T-helper 17 cell (primary cell): Measurements from ENCODE around the gene MVB12A. TPM values are rescaled to one million over a fixed set of nuclear protein-coding genes. Genes with fewer than 3 reads are reported as not detected.
A peak's percentile ranks its signal among the peaks of the same experiment; 100 is the strongest.

Source experiments
- ATAC-seq: fragments of 150-1000 bp; cut with Tn5 transposase; 2 replicates; pipeline ENCODE4 v1.10.0; 2021; ENCODE audit warnings: mild to moderate bottlenecking, moderate library complexity
- DNase-seq, 3 donors: peaks; one replicate each; pipeline versions ENCODE4 v3.0.0 to v3.0.0-alpha.2; 2020 to 2021
- H3K9me3 ChIP-seq: one replicate; pipeline ENCODE4 v1.7.0; 2013; ENCODE audit warnings: low read length, mild to moderate bottlenecking; ENCODE audit not compliant: control insufficient read depth, poor library complexity, severe bottlenecking
- H3K27ac Mint-ChIP-seq: one replicate; pipeline ENCODE4 v1.8.0; 2022; ENCODE audit warnings: mild to moderate bottlenecking, moderate library complexity, mixed read lengths
- H3K27me3 Mint-ChIP-seq: one replicate; pipeline ENCODE4 v1.8.0; 2022; ENCODE audit warnings: mixed read lengths
- H3K36me3 Mint-ChIP-seq: one replicate; pipeline ENCODE4 v1.8.0; 2022; ENCODE audit warnings: low read depth, mixed read lengths
- H3K4me1 Mint-ChIP-seq: one replicate; pipeline ENCODE4 v1.8.0; 2022; ENCODE audit warnings: mild to moderate bottlenecking, mixed read lengths
- H3K4me3 Mint-ChIP-seq: one replicate; pipeline ENCODE4 v1.8.0; 2022; ENCODE audit warnings: mild to moderate bottlenecking, moderate library complexity, mixed read lengths
- total RNA-seq, 4 donors: library from RNA in 2 of 4; stranded (reverse) in 2 of 4; gene quantifications; one replicate each; pipeline ENCODE4 v1.2.3 and lab custom pipeline; 2022 to 2026

Gene MVB12A
- total RNA-seq, 2 donors from 2014 or later: 17.9 to 20.3 TPM

GRCh38 chr19:17441241-17442021 lies 21.6 kb downstream of the MVB12A start:
- no peak for DNase-seq

GRCh38 chr19:17445526-17446165 lies 25.8 kb downstream of the MVB12A start:
- Mint-ChIP-seq H3K27me3 (peaks cover 7% of the 10 kb centered on the region), H3K4me1 (peaks cover 7% of the 10 kb centered on the region), H3K4me3 (no peak overlapping the region), H3K36me3 (no peaks in the 10 kb centered on the region), H3K27ac (no peak overlapping the region)
- DNase-seq: no peak
- H3K9me3 ChIP-seq: no peaks in the 10 kb centered on the region
- no peak for ATAC-seq

More at GRCh38 chr19:17441241-17442021, 21.6 kb downstream of the MVB12A start:
- H3K36me3 Mint-ChIP-seq: no peaks in the 10 kb centered on the region
- no peaks in the 10 kb centered on the region for H3K27me3 Mint-ChIP-seq
- no peak for ATAC-seq
- H3K4me1 Mint-ChIP-seq: no peaks in the 10 kb centered on the region
- H3K4me3 Mint-ChIP-seq: no peak overlapping the region
- no peaks in the 10 kb centered on the region for H3K9me3 ChIP-seq
- no peak overlapping the region for H3K27ac Mint-ChIP-seq

GRCh38 chr19:17447704-17448130 lies 27.9 kb downstream of the MVB12A start:
- no peaks in the 10 kb centered on the region for H3K36me3 Mint-ChIP-seq
- peaks cover 7% of the 10 kb centered on the region for H3K4me1 Mint-ChIP-seq
- H3K9me3 ChIP-seq: no peaks in the 10 kb centered on the region
- DNase-seq (no peak), ATAC-seq (no peak)
- H3K27me3 Mint-ChIP-seq: peaks cover 7% of the 10 kb centered on the region
- no peak overlapping the region for H3K27ac Mint-ChIP-seq
- H3K4me3 Mint-ChIP-seq: peak overlapping the region; percentile 72

GRCh38 chr19:17448131-17448967 lies 28.5 kb downstream of the MVB12A start, which contains the start of gene TMEM221:
Gene TMEM221, minus strand, starts transcription at chr19:17448668. Its CDS starts 206 bp downstream, at chr19:17448462.
- DNase-seq (peak; percentile 45 to 49 (median 45)), ATAC-seq (peak; percentile 88)
- H3K36me3 Mint-ChIP-seq: no peaks in the 10 kb centered on the region
- H3K4me1 Mint-ChIP-seq: peaks cover 8% of the 10 kb centered on the region
- H3K27ac Mint-ChIP-seq: no peak within 1 kb of the TSS
- H3K9me3 ChIP-seq: no peaks in the 10 kb centered on the region
- peak within 1 kb of the TSS; percentile 72 for H3K4me3 Mint-ChIP-seq
- peaks cover 9% of the 10 kb centered on the region for H3K27me3 Mint-ChIP-seq

GRCh38 chr19:17450264-17451075 lies 30.6 kb downstream of the MVB12A start:
- H3K4me1 Mint-ChIP-seq: peaks cover 10% of the 10 kb centered on the region
- H3K36me3 Mint-ChIP-seq: no peaks in the 10 kb centered on the region
- H3K27me3 Mint-ChIP-seq: peaks cover 19% of the 10 kb centered on the region
- H3K4me3 Mint-ChIP-seq: no peak overlapping the region
- no peak overlapping the region for H3K27ac Mint-ChIP-seq
- DNase-seq (no peak), ATAC-seq (no peak)
- no peaks in the 10 kb centered on the region for H3K9me3 ChIP-seq

GRCh38 chr19:17451820-17452219 lies 32.0 kb downstream of the MVB12A start:
- H3K4me1 Mint-ChIP-seq: peaks cover 10% of the 10 kb centered on the region
- no peaks in the 10 kb centered on the region for H3K9me3 ChIP-seq
- no peak overlapping the region for H3K27ac Mint-ChIP-seq
- H3K36me3 Mint-ChIP-seq: no peaks in the 10 kb centered on the region
- DNase-seq (no peak), ATAC-seq (no peak)
- H3K27me3 Mint-ChIP-seq: peaks cover 25% of the 10 kb centered on the region
- no peak overlapping the region for H3K4me3 Mint-ChIP-seq

- DNase-seq (no peak), ATAC-seq (no peak)
- no peaks in the 10 kb centered on the region for H3K9me3 ChIP-seq
- H3K4me1 Mint-ChIP-seq: peaks cover 8% of the 10 kb centered on the region
- no peak overlapping the region for H3K4me3 Mint-ChIP-seq
- no peaks in the 10 kb centered on the region for H3K36me3 Mint-ChIP-seq
- H3K27me3 Mint-ChIP-seq: peaks cover 41% of the 10 kb centered on the region
- no peak overlapping the region for H3K27ac Mint-ChIP-seq
Observed at GRCh38 chr19:17454576-17455071, 34.8 kb downstream of the MVB12A start.

GRCh38 chr19:17455308-17456123 lies 35.7 kb downstream of the MVB12A start:
- H3K27me3 Mint-ChIP-seq: peaks cover 34% of the 10 kb centered on the region
- H3K4me1 Mint-ChIP-seq: peaks cover 4% of the 10 kb centered on the region
- DNase-seq (no peak), ATAC-seq (no peak)
- H3K4me3 Mint-ChIP-seq: no peak overlapping the region
- H3K27ac Mint-ChIP-seq: no peak overlapping the region
- H3K9me3 ChIP-seq: no peaks in the 10 kb centered on the region
- H3K36me3 Mint-ChIP-seq: no peaks in the 10 kb centered on the region

- peaks cover 34% of the 10 kb centered on the region for H3K27me3 Mint-ChIP-seq
- DNase-seq (no peak), ATAC-seq (no peak)
- no peak overlapping the region for H3K4me3 Mint-ChIP-seq
- H3K27ac Mint-ChIP-seq: no peak overlapping the region
- H3K9me3 ChIP-seq: no peaks in the 10 kb centered on the region
- no peaks in the 10 kb centered on the region for H3K36me3 Mint-ChIP-seq
- H3K4me1 Mint-ChIP-seq: peaks cover 4% of the 10 kb centered on the region
Observed at GRCh38 chr19:17456127-17456526, 36.3 kb downstream of the MVB12A start.

GRCh38 chr19:17457616-17458015 lies 37.8 kb downstream of the MVB12A start:
- peaks cover 38% of the 10 kb centered on the region for H3K27me3 Mint-ChIP-seq
- H3K36me3 Mint-ChIP-seq: no peaks in the 10 kb centered on the region
- no peak for DNase-seq
- H3K27ac Mint-ChIP-seq: no peak overlapping the region
- no peak overlapping the region for H3K4me3 Mint-ChIP-seq
- ATAC-seq: no peak
- H3K4me1 Mint-ChIP-seq: peaks cover 4% of the 10 kb centered on the region
- H3K9me3 ChIP-seq: no peaks in the 10 kb centered on the region

GRCh38 chr19:17458970-17459369 lies 39.1 kb downstream of the MVB12A start:
- H3K9me3 ChIP-seq: no peaks in the 10 kb centered on the region
- peaks cover 33% of the 10 kb centered on the region for H3K27me3 Mint-ChIP-seq
- no peaks in the 10 kb centered on the region for H3K36me3 Mint-ChIP-seq
- DNase-seq: no peak
- H3K4me3 Mint-ChIP-seq: no peak overlapping the region
- H3K4me1 Mint-ChIP-seq: no peaks in the 10 kb centered on the region
- no peak overlapping the region for H3K27ac Mint-ChIP-seq
- ATAC-seq: no peak
